IMR-90 (cell line): ENCODE data around the gene MTMR4. TPM values are rescaled to one million over a fixed set of nuclear protein-coding genes. Genes with fewer than 3 reads are reported as not detected.

Experiments
- ATAC-seq: fragments of 200-7000 bp; cut with Tn5 transposase; 2 replicates; pipeline ENCODE4 v1.9.1; 2020; ENCODE audit warnings: low read depth, mild to moderate bottlenecking, moderate library complexity
- BruUV-seq: library from RNA; stranded (reverse); fragments of 400-500 nt; replicated peaks from 2 replicates; lab custom pipeline; 2021; lab: Mats Ljungman, UMichigan
- CTCF ChIA-PET: fragments of 300-600 bp; formaldehyde crosslinking; extraction: SDS; loops from one replicate; lab custom pipeline; 2021; ENCODE audit warnings: antibody characterized with exemption; lab: Yijun Ruan, JAX
- POLR2A ChIA-PET: fragments of 300-600 bp; sonication (Branson Sonifier 250); formaldehyde crosslinking; loops from one replicate; lab custom pipeline; 2022; ENCODE audit warnings: antibody characterized with exemption; ENCODE audit not compliant: unreplicated experiment; lab: Charles Lee
- DNase-seq: peaks from one replicate; pipeline ENCODE4 v3.0.0; 2013
- H2AFZ ChIP-seq: replicated peaks from 2 replicates; pipeline ENCODE3; 2013; ENCODE audit warnings: low read length, mild to moderate bottlenecking; ENCODE audit not compliant: poor library complexity
- H2AK5ac ChIP-seq: 2 replicates; pipeline ENCODE4 v1.6.1; 2013; ENCODE audit warnings: low read depth, low read length, inconsistent platforms
- H2AK9ac ChIP-seq: replicated peaks from 2 replicates; pipeline ENCODE3; 2013; ENCODE audit warnings: mild to moderate bottlenecking, low read depth, low read length, moderate library complexity; ENCODE audit not compliant: poor library complexity
- H2BK120ac ChIP-seq: 2 replicates; pipeline ENCODE4 v1.6.1; 2013; ENCODE audit warnings: low read depth, low read length, inconsistent platforms
- H2BK15ac ChIP-seq: 3 replicates; pipeline ENCODE4 v1.6.1; 2013; ENCODE audit warnings: low read depth, low read length, inconsistent platforms
- H2BK20ac ChIP-seq: 2 replicates; pipeline ENCODE4 v1.6.1; 2013; ENCODE audit warnings: low read depth, mild to moderate bottlenecking, inconsistent platforms, low read length, moderate library complexity
- H2BK5ac ChIP-seq: 2 replicates; pipeline ENCODE4 v1.6.1; 2013; ENCODE audit warnings: mild to moderate bottlenecking, low read depth, low read length, inconsistent platforms; ENCODE audit not compliant: poor library complexity, severe bottlenecking
- H3K14ac ChIP-seq: replicated peaks from 2 replicates; pipeline ENCODE4 v1.6.1; 2013; ENCODE audit warnings: low read depth, low read length, inconsistent platforms
- H3K18ac ChIP-seq: 2 replicates; pipeline ENCODE4 v1.6.1; 2013; ENCODE audit warnings: low read depth, low read length, control low read depth
- H3K23ac ChIP-seq: 2 replicates; pipeline ENCODE4 v1.6.1; 2013; ENCODE audit warnings: low read depth, low read length, inconsistent platforms
- H3K27ac ChIP-seq: 2 replicates; pipeline ENCODE4 v1.5.1; 2013; ENCODE audit warnings: mild to moderate bottlenecking, control low read depth, low read length; ENCODE audit not compliant: insufficient read depth
- H3K27me3 ChIP-seq: 2 replicates; pipeline ENCODE4 v1.6.1; 2013; ENCODE audit warnings: low read length; ENCODE audit not compliant: control insufficient read depth, insufficient read depth
- H3K36me3 ChIP-seq: 2 replicates; pipeline ENCODE4 v1.6.1; 2013; ENCODE audit warnings: low read length, mixed read lengths; ENCODE audit not compliant: control insufficient read depth, insufficient read depth
- H3K4ac ChIP-seq: 2 replicates; pipeline ENCODE4 v1.6.1; 2013; ENCODE audit warnings: low read depth, low read length, inconsistent platforms
- H3K4me1 ChIP-seq: 2 replicates; pipeline ENCODE4 v1.6.1; 2013; ENCODE audit warnings: low read length, mixed read lengths; ENCODE audit not compliant: control insufficient read depth, insufficient read depth
- H3K4me2 ChIP-seq: 2 replicates; pipeline ENCODE4 v1.6.1; 2013; ENCODE audit warnings: low read depth, mild to moderate bottlenecking, control low read depth, low read length, moderate library complexity
- H3K4me3 ChIP-seq: 2 replicates; pipeline ENCODE4 v1.5.1; 2013; ENCODE audit warnings: low read depth, mild to moderate bottlenecking, control low read depth, low read length, moderate library complexity; ENCODE audit not compliant: insufficient read depth
- H3K56ac ChIP-seq: 2 replicates; pipeline ENCODE4 v1.6.1; 2013; ENCODE audit warnings: low read length, inconsistent platforms; ENCODE audit not compliant: insufficient read depth; ENCODE audit errors: extremely low read depth
- H3K79me1 ChIP-seq, 2 experiments: 2 replicates each; pipeline ENCODE4 v1.6.1; 2013; ENCODE audit warnings: low read length in 2 of 2, inconsistent platforms in 1 of 2, low read depth in 1 of 2
- H3K9ac ChIP-seq: 2 replicates; pipeline ENCODE4 v1.6.1; 2013; ENCODE audit warnings: low read depth, low read length, control low read depth
- H3K9me1 ChIP-seq: 2 replicates; pipeline ENCODE4 v1.6.1; 2013; ENCODE audit warnings: low read length, inconsistent platforms; ENCODE audit not compliant: insufficient read depth
- H3K9me3 ChIP-seq: 2 replicates; pipeline ENCODE4 v1.6.1; 2013; ENCODE audit warnings: low read length; ENCODE audit not compliant: control insufficient read depth, insufficient read depth
- H4K20me1 ChIP-seq: 2 replicates; pipeline ENCODE4 v1.6.1; 2013; ENCODE audit warnings: low read length, inconsistent platforms; ENCODE audit not compliant: insufficient read depth
- H4K5ac ChIP-seq: 2 replicates; pipeline ENCODE4 v1.6.1; 2013; ENCODE audit warnings: mild to moderate bottlenecking, low read depth, low read length, control low read depth
- H4K8ac ChIP-seq, 2 experiments: 2 replicates each; pipeline ENCODE4 v1.6.1; 2013; ENCODE audit warnings: low read depth in 2 of 2, low read length in 2 of 2, control low read depth in 1 of 2, inconsistent platforms in 1 of 2
- H4K91ac ChIP-seq: 2 replicates; pipeline ENCODE4 v1.6.1; 2013; ENCODE audit warnings: low read depth, low read length, inconsistent platforms; ENCODE audit not compliant: insufficient read depth
- CEBPB ChIP-seq: IDR thresholded peaks from 2 replicates; pipeline ENCODE4 v1.6.1; 2012; ENCODE audit warnings: low read depth, low read length, improper control_type of control experiment
- CHD1 ChIP-seq: IDR thresholded peaks from 2 replicates; pipeline ENCODE4 v1.6.1; 2012; ENCODE audit warnings: low read depth, low read length, improper control_type of control experiment
- CTCF ChIP-seq: conservative IDR thresholded peaks from 2 replicates; pipeline ENCODE4 v1.5.1; 2012; ENCODE audit warnings: mild to moderate bottlenecking, low read depth, low read length, improper control_type of control experiment
- ELK1 ChIP-seq: fragments of 150-350 bp; IDR thresholded peaks from 2 replicates; pipeline ENCODE4 v1.6.1; 2016; ENCODE audit warnings: low read depth, mild to moderate bottlenecking, low read length, moderate library complexity, borderline replicate concordance
- FOS ChIP-seq: fragments of 150-350 bp; IDR thresholded peaks from 2 replicates; pipeline ENCODE4 v1.6.1; 2016; ENCODE audit warnings: low read depth, low read length
- MAFK ChIP-seq: IDR thresholded peaks from 2 replicates; pipeline ENCODE4 v1.6.1; 2012; ENCODE audit warnings: low read depth, low read length, improper control_type of control experiment
- MAZ ChIP-seq: IDR thresholded peaks from 2 replicates; pipeline ENCODE4 v1.6.1; 2012; ENCODE audit warnings: low read depth, mild to moderate bottlenecking, low read length, improper control_type of control experiment, moderate library complexity, borderline replicate concordance
- MXI1 ChIP-seq: IDR thresholded peaks from 2 replicates; pipeline ENCODE4 v1.6.1; 2012; ENCODE audit warnings: low read depth, mild to moderate bottlenecking, low read length, moderate library complexity, borderline replicate concordance
- NFE2L2 ChIP-seq: fragments of 150-350 bp; IDR thresholded peaks from 2 replicates; pipeline ENCODE4 v1.6.1; 2016; ENCODE audit warnings: low read depth, mild to moderate bottlenecking, low read length
- POLR2A ChIP-seq: IDR thresholded peaks from 2 replicates; pipeline ENCODE4 v1.6.1; 2012; ENCODE audit warnings: mild to moderate bottlenecking, low read depth, low read length
- RAD21 ChIP-seq: IDR thresholded peaks from 2 replicates; pipeline ENCODE4 v1.6.1; 2012; ENCODE audit warnings: low read length, improper control_type of control experiment
- RCOR1 ChIP-seq: IDR thresholded peaks from 2 replicates; pipeline ENCODE4 v1.6.1; 2012; ENCODE audit warnings: mild to moderate bottlenecking, low read length, improper control_type of control experiment; ENCODE audit not compliant: insufficient replicate concordance
- RFX5 ChIP-seq: IDR thresholded peaks from 2 replicates; pipeline ENCODE4 v1.8.0; 2012; ENCODE audit warnings: low read depth, mild to moderate bottlenecking, low read length, moderate library complexity
- SMC3 ChIP-seq: fragments of 150-350 bp; IDR thresholded peaks from 2 replicates; pipeline ENCODE4 v1.6.1; 2016; ENCODE audit warnings: low read depth, mild to moderate bottlenecking, antibody characterized with exemption, low read length, moderate library complexity
- USF2 ChIP-seq: fragments of 150-350 bp; IDR thresholded peaks from 2 replicates; pipeline ENCODE4 v1.6.1; 2017; ENCODE audit warnings: mild to moderate bottlenecking, antibody characterized with exemption, low read length, low read depth
- WGBS, 2 experiments: methylation state at CpG; one replicate each; pipeline versions ENCODE4 v1.1.5 to v1.1.7; 2013; ENCODE audit warnings: missing lambda C conversion rate in 2 of 2; ENCODE audit not compliant: insufficient read length in 1 of 2; ENCODE audit errors: extremely low coverage in 2 of 2; 5-methylcytosine and 5-hydroxymethylcytosine counted together
- dilution Hi-C: fragments of 300-500 bp; cut with HindIII; formaldehyde crosslinking; loops from one replicate; pipeline ENCODE4 v1.14.3; 2018; ENCODE audit warnings: low sequenced_read_pairs; ENCODE audit not compliant: unreplicated experiment
- in situ Hi-C: fragments of 300-500 bp; cut with MboI; formaldehyde crosslinking; loops from 3 replicates; pipeline ENCODE4 v1.14.3; 2019; ENCODE audit warnings: low sequenced_read_pairs, inconsistent platforms, mixed read lengths
- intact Hi-C: fragments of 100-400 bp; cut with micrococcal nuclease; formaldehyde crosslinking; loops from 2 replicates; pipeline ENCODE4 v1.10.0; 2022
- polyA plus RNA-seq, 3 experiments: library from polyadenylated mRNA; depleted of rRNA; stranded (reverse); fragments of >200 nt; gene quantifications; 2 replicates each; pipeline ENCODE4 v1.2.3, GENCODE V29; 2012; ENCODE audit warnings: low replicate concordance in 1 of 3
- total RNA-seq: library from RNA; depleted of rRNA; stranded (reverse); fragments of >200 nt; gene quantifications from 2 replicates; pipeline ENCODE4 v1.2.3, GENCODE V29; 2012

The MTMR4 gene
- total and polyA plus RNA-seq, 2 of the 4 experiments (the other 2 are of a cell fraction), result 13.2 to 42.5 TPM

- H3K4me3 ChIP-seq, result no peak overlapping the region
- POLR2A ChIA-PET, result no interaction called here
- 83% methylated on average over 5 of the region's 10 CpGs; no CpG with 5 or more reads in 1 of the 2 experiments for WGBS, 2 experiments
- H4K20me1 ChIP-seq, result peaks cover 4% of the 10 kb centered on the region; the same call in 1 of the 2 replicates
- no peak overlapping the region for H4K8ac ChIP-seq
- DNase-seq (no peak), ATAC-seq (no peak)
- peaks cover 5 to 31% of the 10 kb centered on the region in 2 experiments; a peak in 3 of 4 replicates for H3K79me1 ChIP-seq
- in situ Hi-C loops, result no loop called here
- H3K56ac ChIP-seq, result no peak overlapping the region
- H3K36me3 ChIP-seq, result peaks cover 69% of the 10 kb centered on the region
- H3K27me3 ChIP-seq, result no peaks in the 10 kb centered on the region
- no peak overlapping the region for H2AK5ac ChIP-seq
- dilution Hi-C loops, result no loop called here
- H2BK120ac ChIP-seq, result no peak overlapping the region
- H3K4me1 ChIP-seq, result peaks cover 1% of the 10 kb centered on the region; the same call in 1 of the 2 replicates
- H3K4ac ChIP-seq, result no peak overlapping the region
- no peak overlapping the region for H3K27ac ChIP-seq
- no peak overlapping the region for H2BK5ac ChIP-seq
- H3K23ac ChIP-seq, result no peak overlapping the region
- no peak overlapping the region for H3K14ac ChIP-seq
- BruUV-seq, result no TSS peak
- no peak overlapping the region for H2AFZ ChIP-seq
- no peak overlapping the region for H4K91ac ChIP-seq
- no peak overlapping the region for H2AK9ac ChIP-seq
- no peak overlapping the region for H3K9ac ChIP-seq
- H3K18ac ChIP-seq, result no peak overlapping the region
- H3K9me1 ChIP-seq, result peaks cover 11% of the 10 kb centered on the region; the same call in 1 of the 2 replicates
- H2BK15ac ChIP-seq, result no peak overlapping the region
- H2BK20ac ChIP-seq, result no peak overlapping the region
- H3K4me2 ChIP-seq, result no peak overlapping the region
- CTCF ChIA-PET, result no interaction called here
- H4K5ac ChIP-seq, result no peak overlapping the region
- intact Hi-C loops, result no loop called here
- no peaks in the 10 kb centered on the region for H3K9me3 ChIP-seq
- no peak for TF ChIP-seq FOS
- no peak for TF ChIP-seq MAFK
- no peak for TF ChIP-seq SMC3
- TF ChIP-seq ELK1, result no peak
- TF ChIP-seq MAZ, result no peak
- TF ChIP-seq CEBPB, result no peak
- no peak for TF ChIP-seq RAD21
- TF ChIP-seq NFE2L2, result no peak
- TF ChIP-seq RCOR1, result no peak
- no peak for TF ChIP-seq CHD1
- no peak for TF ChIP-seq MXI1
- no peak for TF ChIP-seq USF2
- no peak for TF ChIP-seq CTCF
- TF ChIP-seq POLR2A, result no peak
- TF ChIP-seq RFX5, result no peak
Measured at GRCh38 chr17:58508341-58509067, 5.9 kb downstream of the MTMR4 start.
